Progenitor cell of endocrine pancreas (in vitro differentiated cells): ENCODE results near the gene KCNIP4. TPM values are rescaled to one million over a fixed set of nuclear protein-coding genes. Genes with fewer than 3 reads are reported as not detected.

Source experiments
- DNase-seq: peaks from one replicate; pipeline ENCODE4 v3.0.0; 2021; ENCODE audit warnings: low spot score; ENCODE audit not compliant: unreplicated experiment
- H3K27ac Mint-ChIP-seq: 2 replicates; pipeline ENCODE4 v1.8.0; 2021; ENCODE audit warnings: mild to moderate bottlenecking, moderate library complexity, mixed read lengths
- H3K27me3 Mint-ChIP-seq: 2 replicates; pipeline ENCODE4 v1.8.0; 2021; ENCODE audit warnings: mixed read lengths
- H3K36me3 Mint-ChIP-seq: 2 replicates; pipeline ENCODE4 v1.8.0; 2022; ENCODE audit warnings: mixed read lengths; ENCODE audit not compliant: insufficient read depth
- H3K4me1 Mint-ChIP-seq: 2 replicates; pipeline ENCODE4 v1.8.0; 2021; ENCODE audit warnings: low read depth, mixed read lengths
- H3K4me3 Mint-ChIP-seq: 2 replicates; pipeline ENCODE4 v1.8.0; 2021; ENCODE audit warnings: low read depth, mild to moderate bottlenecking, moderate library complexity, mixed read lengths
- H3K9me3 Mint-ChIP-seq: 2 replicates; pipeline ENCODE4 v1.8.0; 2021; ENCODE audit warnings: low read depth, mixed read lengths
- CTCF ChIP-seq: fragments of 200-600 bp; sonication (generic); IDR thresholded peaks from one replicate; pipeline ENCODE4 v1.5.0; 2021; ENCODE audit warnings: antibody characterized with exemption, mild to moderate bottlenecking; ENCODE audit not compliant: unreplicated experiment
- total RNA-seq: library from RNA; stranded (reverse); gene quantifications from 2 replicates; pipeline ENCODE4 v1.2.1, GENCODE V29; 2021

Gene KCNIP4
- total RNA-seq, 1 donor from 2014 or later: 0.43 TPM

GRCh38 chr4:21522296-21522695 is 426.3 kb downstream of the KCNIP4 start:
- Mint-ChIP-seq H3K4me3 (no peak overlapping the region), H3K4me1 (no peaks in the 10 kb centered on the region), H3K9me3 (no peaks in the 10 kb centered on the region), H3K27ac (no peak overlapping the region), H3K27me3 (peaks cover 7% of the 10 kb centered on the region), H3K36me3 (no peaks in the 10 kb centered on the region)
- TF ChIP-seq CTCF: no peak
- DNase-seq: no peak

- no peaks in the 10 kb centered on the region for H3K9me3 Mint-ChIP-seq
- H3K27ac Mint-ChIP-seq: no peak overlapping the region
- TF ChIP-seq CTCF: no peak
- peaks cover 15% of the 10 kb centered on the region for H3K27me3 Mint-ChIP-seq
- no peak for DNase-seq
- H3K36me3 Mint-ChIP-seq: no peaks in the 10 kb centered on the region
- H3K4me3 Mint-ChIP-seq: no peak overlapping the region
- no peaks in the 10 kb centered on the region for H3K4me1 Mint-ChIP-seq
Measured at GRCh38 chr4:21517126-21517859, 431.3 kb downstream of the KCNIP4 start.

GRCh38 chr4:21514022-21514694 is 434.4 kb downstream of the KCNIP4 start:
- no peak for DNase-seq
- TF ChIP-seq CTCF: no peak
- H3K27me3 Mint-ChIP-seq: peaks cover 11% of the 10 kb centered on the region
- no peak overlapping the region for H3K27ac Mint-ChIP-seq
- no peaks in the 10 kb centered on the region for H3K36me3 Mint-ChIP-seq
- no peaks in the 10 kb centered on the region for H3K9me3 Mint-ChIP-seq
- H3K4me3 Mint-ChIP-seq: no peak overlapping the region
- H3K4me1 Mint-ChIP-seq: peaks cover 1% of the 10 kb centered on the region

- no peak overlapping the region for H3K4me3 Mint-ChIP-seq
- no peak overlapping the region for H3K27ac Mint-ChIP-seq
- H3K9me3 Mint-ChIP-seq: no peaks in the 10 kb centered on the region
- peak; percentile 76 for TF ChIP-seq CTCF
- peaks cover 11% of the 10 kb centered on the region for H3K27me3 Mint-ChIP-seq
- H3K36me3 Mint-ChIP-seq: no peaks in the 10 kb centered on the region
- H3K4me1 Mint-ChIP-seq: peaks cover 1% of the 10 kb centered on the region
- DNase-seq: no peak
Measured at GRCh38 chr4:21512353-21512752, 436.2 kb downstream of the KCNIP4 start.

GRCh38 chr4:21507439-21507838 is 441.1 kb downstream of the KCNIP4 start:
- no peak for DNase-seq
- H3K27me3 Mint-ChIP-seq: no peaks in the 10 kb centered on the region

More at GRCh38 chr4:21507439-21507838, 441.1 kb downstream of the KCNIP4 start:
- TF ChIP-seq CTCF: peak; percentile 38
- H3K9me3 Mint-ChIP-seq: no peaks in the 10 kb centered on the region
- H3K27ac Mint-ChIP-seq: no peak overlapping the region
- no peaks in the 10 kb centered on the region for H3K36me3 Mint-ChIP-seq
- peaks cover 1% of the 10 kb centered on the region for H3K4me1 Mint-ChIP-seq
- H3K4me3 Mint-ChIP-seq: no peak overlapping the region
